Mesothelial cell of epicardium (in vitro differentiated cells): ENCODE data around the gene SLC8A1. TPM values are rescaled to one million over a fixed set of nuclear protein-coding genes. Genes with fewer than 3 reads are reported as not detected.
A peak's percentile ranks its signal among the peaks of the same experiment; 100 is the strongest.

Experiments
- DNase-seq, 2 experiments: peaks; one replicate each; pipeline ENCODE4 v3.0.0; 2021; ENCODE audit warnings: low spot score in 2 of 2; ENCODE audit not compliant: unreplicated experiment in 2 of 2
- H3K27ac Mint-ChIP-seq: 2 replicates; pipeline ENCODE4 v1.8.0; 2021; ENCODE audit warnings: mixed read lengths
- H3K27me3 Mint-ChIP-seq: 2 replicates; pipeline ENCODE4 v1.8.0; 2021; ENCODE audit warnings: low read depth, mixed read lengths
- H3K36me3 Mint-ChIP-seq: 2 replicates; pipeline ENCODE4 v1.8.0; 2021; ENCODE audit warnings: mixed read lengths
- H3K4me1 Mint-ChIP-seq: 2 replicates; pipeline ENCODE4 v1.8.0; 2021; ENCODE audit warnings: mixed read lengths
- H3K4me3 Mint-ChIP-seq: 2 replicates; pipeline ENCODE4 v1.8.0; 2021; ENCODE audit warnings: mild to moderate bottlenecking, moderate library complexity, mixed read lengths
- H3K9me3 Mint-ChIP-seq: 2 replicates; pipeline ENCODE4 v1.8.0; 2021; ENCODE audit warnings: mixed read lengths
- total RNA-seq: library from RNA; stranded (reverse); gene quantifications from 3 replicates; pipeline ENCODE4 v1.2.1, GENCODE V29; 2021
- TF ChIP-seq, protein P1 (sequence below): fragments of 200-600 bp; sonication (generic); IDR thresholded peaks from one replicate; pipeline ENCODE4 v1.5.0; 2021; ENCODE audit warnings: antibody characterized with exemption; ENCODE audit not compliant: unreplicated experiment

The SLC8A1 gene
- total RNA-seq, 1 donor from 2014 or later: 29.6 TPM

DNA sequence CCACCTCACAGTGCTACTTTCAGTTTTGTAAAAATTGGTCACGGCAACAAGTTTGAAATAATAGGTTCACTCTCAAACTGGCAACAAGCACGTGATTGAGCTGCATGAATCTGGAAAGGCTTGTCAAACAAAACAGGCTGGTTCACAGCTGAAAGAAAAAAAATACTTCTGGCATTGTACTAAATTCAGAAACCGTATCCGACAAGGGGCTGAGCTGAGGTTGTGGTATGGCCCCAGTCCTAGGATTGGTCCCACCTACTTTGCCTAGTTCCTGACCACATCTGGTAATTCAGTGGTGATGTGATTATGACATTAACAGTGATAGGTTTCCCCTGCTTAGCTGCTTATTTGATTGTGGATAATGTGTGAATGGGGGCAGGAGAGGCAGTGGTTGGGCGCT, 346.3 kb downstream of the SLC8A1 start:
- no peaks in the 10 kb centered on the region for H3K9me3 Mint-ChIP-seq
- no peaks in the 10 kb centered on the region for H3K27me3 Mint-ChIP-seq
- TF ChIP-seq, protein P1, sequence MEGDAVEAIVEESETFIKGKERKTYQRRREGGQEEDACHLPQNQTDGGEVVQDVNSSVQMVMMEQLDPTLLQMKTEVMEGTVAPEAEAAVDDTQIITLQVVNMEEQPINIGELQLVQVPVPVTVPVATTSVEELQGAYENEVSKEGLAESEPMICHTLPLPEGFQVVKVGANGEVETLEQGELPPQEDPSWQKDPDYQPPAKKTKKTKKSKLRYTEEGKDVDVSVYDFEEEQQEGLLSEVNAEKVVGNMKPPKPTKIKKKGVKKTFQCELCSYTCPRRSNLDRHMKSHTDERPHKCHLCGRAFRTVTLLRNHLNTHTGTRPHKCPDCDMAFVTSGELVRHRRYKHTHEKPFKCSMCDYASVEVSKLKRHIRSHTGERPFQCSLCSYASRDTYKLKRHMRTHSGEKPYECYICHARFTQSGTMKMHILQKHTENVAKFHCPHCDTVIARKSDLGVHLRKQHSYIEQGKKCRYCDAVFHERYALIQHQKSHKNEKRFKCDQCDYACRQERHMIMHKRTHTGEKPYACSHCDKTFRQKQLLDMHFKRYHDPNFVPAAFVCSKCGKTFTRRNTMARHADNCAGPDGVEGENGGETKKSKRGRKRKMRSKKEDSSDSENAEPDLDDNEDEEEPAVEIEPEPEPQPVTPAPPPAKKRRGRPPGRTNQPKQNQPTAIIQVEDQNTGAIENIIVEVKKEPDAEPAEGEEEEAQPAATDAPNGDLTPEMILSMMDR: no peak
- no peak overlapping the region for H3K27ac Mint-ChIP-seq
- no peak for DNase-seq
- peaks cover 20% of the 10 kb centered on the region for H3K4me1 Mint-ChIP-seq
- H3K36me3 Mint-ChIP-seq: no peaks in the 10 kb centered on the region
- no peak overlapping the region for H3K4me3 Mint-ChIP-seq

DNA sequence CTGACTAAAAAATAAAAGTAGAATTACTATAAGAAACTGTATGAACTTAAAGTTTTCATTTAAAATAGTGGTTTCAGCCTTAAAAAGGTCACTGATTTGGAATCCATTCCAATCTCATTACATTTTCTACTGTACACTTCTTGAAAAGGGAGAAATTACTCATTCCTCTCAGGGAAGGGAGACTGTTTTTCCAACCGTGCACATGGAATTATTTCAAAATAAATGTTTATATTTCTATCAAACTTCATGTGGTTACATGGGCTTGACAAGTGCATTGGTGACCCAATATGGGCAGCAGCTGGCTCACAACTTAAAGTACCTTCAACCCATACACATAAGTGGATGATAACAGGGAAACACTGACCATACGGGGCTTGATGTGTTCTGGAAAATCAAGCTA, 348.3 kb downstream of the SLC8A1 start:
- Mint-ChIP-seq H3K9me3 (no peaks in the 10 kb centered on the region), H3K36me3 (no peaks in the 10 kb centered on the region), H3K27ac (no peak overlapping the region), H3K27me3 (no peaks in the 10 kb centered on the region), H3K4me1 (peaks cover 19% of the 10 kb centered on the region), H3K4me3 (no peak overlapping the region)
- no peak for DNase-seq
- TF ChIP-seq, protein P1: no peak

DNA sequence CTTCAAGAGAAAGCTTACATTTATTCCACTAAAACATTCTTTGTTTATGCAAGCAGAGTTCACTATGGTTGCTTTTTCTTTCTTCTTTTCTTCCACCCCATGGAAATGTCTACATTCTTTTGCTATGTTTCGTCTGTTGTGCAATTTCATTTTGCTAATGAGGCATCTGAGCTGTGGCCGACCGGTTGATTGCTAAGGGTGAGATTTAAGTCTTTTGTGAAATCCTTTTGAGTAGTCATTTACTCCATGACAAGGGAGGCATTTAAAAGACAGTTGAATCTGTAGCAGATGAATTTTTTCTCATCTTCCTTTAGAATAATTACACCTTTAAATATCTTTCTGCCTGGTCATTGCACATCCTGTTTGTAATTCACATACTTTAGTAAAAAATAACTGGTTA, 348.7 kb downstream of the SLC8A1 start:
- no peak for DNase-seq
- no peaks in the 10 kb centered on the region for H3K9me3 Mint-ChIP-seq
- no peaks in the 10 kb centered on the region for H3K27me3 Mint-ChIP-seq
- TF ChIP-seq, protein P1: no peak
- no peak overlapping the region for H3K27ac Mint-ChIP-seq
- H3K4me1 Mint-ChIP-seq: peaks cover 18% of the 10 kb centered on the region
- H3K36me3 Mint-ChIP-seq: no peaks in the 10 kb centered on the region
- no peak overlapping the region for H3K4me3 Mint-ChIP-seq

DNA sequence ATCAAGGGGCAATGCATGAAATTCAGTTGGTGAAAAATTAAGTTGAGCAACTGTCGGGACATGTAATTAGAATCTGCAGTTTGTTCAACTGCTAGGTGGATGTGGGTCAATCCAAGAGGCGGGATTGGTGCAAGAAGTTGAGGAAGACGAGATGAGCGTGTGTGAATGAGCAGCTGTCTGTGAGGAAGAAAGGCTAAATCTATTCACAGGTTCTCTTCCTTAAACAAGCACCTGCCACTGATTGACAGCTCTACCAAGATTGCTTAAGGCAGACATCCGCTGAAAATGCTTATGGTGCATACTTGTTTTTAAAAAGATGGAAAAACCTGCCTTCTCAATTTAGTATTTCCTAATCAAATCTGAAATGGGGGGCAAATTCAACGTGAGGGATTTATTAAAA, 349.4 kb downstream of the SLC8A1 start:
- Mint-ChIP-seq H3K36me3 (no peaks in the 10 kb centered on the region), H3K27me3 (no peaks in the 10 kb centered on the region), H3K27ac (no peak overlapping the region), H3K4me3 (no peak overlapping the region), H3K9me3 (no peaks in the 10 kb centered on the region), H3K4me1 (peaks cover 18% of the 10 kb centered on the region)
- TF ChIP-seq, protein P1: no peak
- DNase-seq: no peak

DNA sequence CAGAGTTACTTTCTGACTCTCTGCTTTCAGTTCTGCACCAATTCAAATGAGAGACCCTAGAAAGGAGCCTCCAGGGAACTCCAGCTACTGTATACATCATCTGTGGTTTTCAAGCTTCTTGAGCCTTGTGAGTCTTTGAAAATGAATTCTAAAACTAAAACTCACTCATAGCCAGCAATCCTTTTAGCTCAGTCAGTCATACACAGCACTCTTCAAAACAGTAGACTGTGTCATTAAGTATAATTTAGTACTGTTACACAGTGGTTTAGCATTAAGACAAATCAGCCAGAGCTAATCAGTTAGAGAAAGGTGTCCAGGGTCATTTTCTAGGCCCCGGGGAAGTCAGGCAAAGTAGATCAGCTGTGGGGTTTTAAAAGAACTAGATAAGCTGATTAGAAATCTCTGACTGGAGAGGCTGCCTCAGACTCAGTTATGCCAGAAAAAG, 350.7 kb downstream of the SLC8A1 start:
- Mint-ChIP-seq H3K36me3 (no peaks in the 10 kb centered on the region), H3K4me3 (no peak overlapping the region), H3K27me3 (no peaks in the 10 kb centered on the region), H3K4me1 (peaks cover 22% of the 10 kb centered on the region), H3K27ac (peak overlapping the region; percentile 19), H3K9me3 (no peaks in the 10 kb centered on the region)
- no peak for DNase-seq
- TF ChIP-seq, protein P1: no peak

DNA sequence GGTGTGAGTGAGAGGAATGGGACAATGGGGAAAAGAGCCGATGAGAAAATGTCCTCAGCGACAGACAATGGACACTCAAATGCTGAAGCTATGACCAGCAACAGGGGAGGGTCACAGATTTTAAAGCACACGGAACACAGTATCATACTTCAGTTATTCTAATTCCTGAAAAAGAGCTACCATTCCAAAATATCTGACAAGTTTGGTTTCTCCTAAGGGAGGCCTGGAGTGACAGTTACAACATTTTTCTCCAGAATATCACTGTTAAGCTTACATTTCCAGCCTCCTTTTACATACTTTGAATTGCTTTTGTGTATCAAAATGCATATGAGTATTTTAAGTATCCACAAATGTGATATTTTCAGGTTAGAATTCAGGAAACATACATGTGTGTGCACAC, 351.2 kb downstream of the SLC8A1 start:
- Mint-ChIP-seq H3K4me3 (no peak overlapping the region), H3K36me3 (no peaks in the 10 kb centered on the region), H3K9me3 (no peaks in the 10 kb centered on the region), H3K27me3 (no peaks in the 10 kb centered on the region), H3K27ac (peak overlapping the region; percentile 68), H3K4me1 (peaks cover 22% of the 10 kb centered on the region)
- TF ChIP-seq, protein P1: no peak
- DNase-seq: no peak
